Neuronal stem cell (in vitro differentiated cells): ENCODE data around the gene PXN.

Experiments
- DNase-seq: peaks from one replicate; pipeline ENCODE4 v3.0.0-alpha.2; 2013; ENCODE audit warnings: low spot score
- H2AFZ ChIP-seq: one replicate; pipeline ENCODE4 v1.6.1; 2013; ENCODE audit warnings: mild to moderate bottlenecking, low read length, inconsistent platforms
- H2AK5ac ChIP-seq: 2 replicates; pipeline ENCODE4 v1.6.1; 2013; ENCODE audit warnings: low read depth, mild to moderate bottlenecking, inconsistent platforms, low read length, moderate library complexity, mixed read lengths
- H2BK120ac ChIP-seq: 2 replicates; pipeline ENCODE4 v1.6.1; 2013; ENCODE audit warnings: low read depth, mild to moderate bottlenecking, inconsistent platforms, low read length, moderate library complexity, mixed read lengths
- H2BK12ac ChIP-seq: one replicate; pipeline ENCODE4 v1.6.1; 2013; ENCODE audit warnings: low read length, inconsistent platforms
- H2BK15ac ChIP-seq: 2 replicates; pipeline ENCODE4 v1.6.1; 2013; ENCODE audit warnings: mild to moderate bottlenecking, low read length, inconsistent platforms, mixed read lengths
- H2BK5ac ChIP-seq: one replicate; pipeline ENCODE4 v1.6.1; 2013; ENCODE audit warnings: inconsistent platforms, mild to moderate bottlenecking, low read length, moderate library complexity
- H3K14ac ChIP-seq: one replicate; pipeline ENCODE4 v1.6.1; 2013; ENCODE audit warnings: low read length, inconsistent platforms
- H3K18ac ChIP-seq: 2 replicates; pipeline ENCODE4 v1.6.1; 2013; ENCODE audit warnings: low read length, inconsistent platforms
- H3K23ac ChIP-seq: 2 replicates; pipeline ENCODE4 v1.6.1; 2013; ENCODE audit warnings: low read depth, mild to moderate bottlenecking, mixed read lengths, low read length, inconsistent platforms; ENCODE audit not compliant: poor library complexity
- H3K27ac ChIP-seq: replicated peaks from 3 replicates; pipeline ENCODE4 v1.5.1; 2013; ENCODE audit warnings: low read length, inconsistent platforms
- H3K27me3 ChIP-seq, 3 experiments: 2 replicates each; pipeline ENCODE4 v1.6.1; 2013; ENCODE audit warnings: low read length in 3 of 3, mild to moderate bottlenecking in 2 of 3, inconsistent platforms in 1 of 3, low read depth in 1 of 3, mixed read lengths in 1 of 3, moderate library complexity in 1 of 3; ENCODE audit not compliant: control insufficient read depth in 3 of 3, insufficient read depth in 3 of 3
- H3K36me3 ChIP-seq, 2 donors: replicated peaks in 1 of 2; 2 replicates each; pipeline ENCODE4 v1.6.1; 2013; ENCODE audit warnings: low read length in 2 of 2; ENCODE audit not compliant: control insufficient read depth in 2 of 2, insufficient read depth in 2 of 2
- H3K4ac ChIP-seq: 2 replicates; pipeline ENCODE4 v1.6.1; 2013; ENCODE audit warnings: inconsistent platforms, mild to moderate bottlenecking, low read length, moderate library complexity
- H3K4me1 ChIP-seq, 2 donors: 1 replicate in 1 of 2; 2 replicates in 1 of 2; pipeline ENCODE4 v1.6.1; 2013; ENCODE audit warnings: low read length in 2 of 2, low read depth in 1 of 2; ENCODE audit not compliant: control insufficient read depth in 2 of 2, insufficient read depth in 1 of 2
- H3K4me2 ChIP-seq: one replicate; pipeline ENCODE4 v1.6.1; 2013; ENCODE audit warnings: mild to moderate bottlenecking, low read length, inconsistent platforms; ENCODE audit not compliant: insufficient read depth, poor library complexity, severe bottlenecking
- H3K4me3 ChIP-seq, 2 donors: 2 replicates each; pipeline ENCODE4 v1.5.1; 2013; ENCODE audit warnings: low read length in 2 of 2, mild to moderate bottlenecking in 2 of 2, inconsistent platforms in 1 of 2, moderate library complexity in 1 of 2
- H3K79me1 ChIP-seq: one replicate; pipeline ENCODE4 v1.6.1; 2013; ENCODE audit warnings: low read depth, mild to moderate bottlenecking, inconsistent platforms, low read length, moderate library complexity
- H3K9ac ChIP-seq: one replicate; pipeline ENCODE4 v1.6.1; 2013; ENCODE audit warnings: mild to moderate bottlenecking, low read depth, low read length, inconsistent platforms; ENCODE audit not compliant: poor library complexity
- H3K9me3 ChIP-seq, 2 donors: replicated peaks in 1 of 2; 2 replicates each; pipeline versions ENCODE3 to v1.6.1; 2013; ENCODE audit warnings: low read length in 2 of 2, mild to moderate bottlenecking in 2 of 2, inconsistent platforms in 1 of 2, low read depth in 1 of 2, mixed read lengths in 1 of 2, moderate library complexity in 1 of 2; ENCODE audit not compliant: control insufficient read depth in 2 of 2, insufficient read depth in 1 of 2
- H4K8ac ChIP-seq: one replicate; pipeline ENCODE4 v1.6.1; 2013; ENCODE audit warnings: low read depth, mild to moderate bottlenecking, inconsistent platforms, low read length, moderate library complexity
- H4K91ac ChIP-seq: one replicate; pipeline ENCODE4 v1.6.1; 2013; ENCODE audit warnings: low read length, low read depth, mild to moderate bottlenecking, inconsistent platforms; ENCODE audit not compliant: poor library complexity
- WGBS, 2 donors: extraction: QIAGEN DNeasy Blood & Tissue Kit; methylation state at CpG; one replicate each; pipeline ENCODE4 v1.1.7; 2013; ENCODE audit warnings: missing lambda C conversion rate in 2 of 2, mixed read lengths in 1 of 2; ENCODE audit not compliant: insufficient read length in 2 of 2, insufficient replicate concordance in 1 of 2; ENCODE audit errors: extremely low coverage in 2 of 2; 5-methylcytosine and 5-hydroxymethylcytosine counted together

PXN gene

GRCh38 chr12:120186654-120187053, 78.9 kb downstream of the PXN start:
- Histone ChIP-seq H3K4ac (no peak overlapping the region), H3K4me1 (no peaks in the 10 kb centered on the region), H2BK120ac (no peak overlapping the region), H3K4me2 (no peak overlapping the region), H3K4me3 (no peak overlapping the region), H4K91ac (no peak overlapping the region), H4K8ac (no peak overlapping the region), H2BK15ac (no peak overlapping the region), H3K79me1 (peaks cover 3% of the 10 kb centered on the region), H3K23ac (no peak overlapping the region), H3K9me3 (no peaks in the 10 kb centered on the region), H3K9ac (no peak overlapping the region), H3K14ac (no peak overlapping the region), H3K27me3 (no peaks in the 10 kb centered on the region), H3K27ac (no peak overlapping the region), H2AFZ (no peak overlapping the region), H3K36me3 (peaks cover 33 to 94% of the 10 kb centered on the region in 2 donors), H3K18ac (no peak overlapping the region), H2AK5ac (no peak overlapping the region), H2BK5ac (no peak overlapping the region), H2BK12ac (no peak overlapping the region)
- no peak for DNase-seq
- no CpG with 5 or more reads among the region's 4 CpGs for WGBS, 2 donors

GRCh38 chr12:120183211-120183631, 82.3 kb downstream of the PXN start:
- H3K4me3 ChIP-seq, result peak overlapping the region in 1 of 2 donors; percentile 9
- no peak overlapping the region for H2BK12ac ChIP-seq
- peaks cover 3% of the 10 kb centered on the region for H3K79me1 ChIP-seq
- no peak overlapping the region for H3K18ac ChIP-seq
- no peak overlapping the region for H2BK15ac ChIP-seq
- no peak overlapping the region for H4K91ac ChIP-seq
- no peak overlapping the region for H4K8ac ChIP-seq
- no peaks in the 10 kb centered on the region for H3K9me3 ChIP-seq
- H3K23ac ChIP-seq, result no peak overlapping the region
- no peaks in the 10 kb centered on the region for H3K27me3 ChIP-seq
- H3K36me3 ChIP-seq, result peaks cover 36 to 92% of the 10 kb centered on the region in 2 donors
- H2BK120ac ChIP-seq, result no peak overlapping the region
- H2AK5ac ChIP-seq, result no peak overlapping the region
- H3K14ac ChIP-seq, result no peak overlapping the region
- no peak overlapping the region for H3K27ac ChIP-seq
- DNase-seq, result no peak
- no peak overlapping the region for H3K9ac ChIP-seq
- H3K4me1 ChIP-seq, result no peaks in the 10 kb centered on the region
- no CpG with 5 or more reads among the region's 5 CpGs for WGBS, 2 donors
- no peak overlapping the region for H3K4me2 ChIP-seq
- no peak overlapping the region for H2AFZ ChIP-seq
- no peak overlapping the region for H3K4ac ChIP-seq
- H2BK5ac ChIP-seq, result no peak overlapping the region

- Histone ChIP-seq H3K4me1 (no peaks in the 10 kb centered on the region), H3K4ac (no peak overlapping the region), H3K27me3 (no peaks in the 10 kb centered on the region), H4K91ac (no peak overlapping the region), H3K79me1 (peaks cover 3% of the 10 kb centered on the region), H3K9me3 (no peaks in the 10 kb centered on the region), H3K14ac (no peak overlapping the region), H2BK5ac (no peak overlapping the region), H2AFZ (no peak overlapping the region), H2AK5ac (no peak overlapping the region), H3K9ac (no peak overlapping the region), H2BK120ac (no peak overlapping the region), H3K4me2 (no peak overlapping the region), H3K27ac (no peak overlapping the region), H4K8ac (no peak overlapping the region), H3K36me3 (peaks cover 46 to 94% of the 10 kb centered on the region in 2 donors), H3K18ac (no peak overlapping the region), H2BK12ac (no peak overlapping the region), H3K23ac (no peak overlapping the region), H3K4me3 (no peak overlapping the region), H2BK15ac (no peak overlapping the region)
- no peak for DNase-seq
- no CpG with 5 or more reads among the region's 8 CpGs for WGBS, 2 donors
Measured at GRCh38 chr12:120181991-120182631, 83.4 kb downstream of the PXN start.

- H3K23ac ChIP-seq, result no peak overlapping the region
- no peak overlapping the region for H3K4me2 ChIP-seq
- H2BK5ac ChIP-seq, result no peak overlapping the region
- no peak overlapping the region for H3K4ac ChIP-seq
- no CpG with 5 or more reads among the region's 7 CpGs for WGBS, 2 donors
- H3K27ac ChIP-seq, result no peak overlapping the region
- no peak overlapping the region for H2AK5ac ChIP-seq
- no peak overlapping the region for H2AFZ ChIP-seq
- H3K14ac ChIP-seq, result no peak overlapping the region
- peaks cover 3% of the 10 kb centered on the region for H3K79me1 ChIP-seq
- H3K9ac ChIP-seq, result no peak overlapping the region
- no peak overlapping the region for H2BK15ac ChIP-seq
- peaks cover 50 to 95% of the 10 kb centered on the region in 2 donors for H3K36me3 ChIP-seq
- H3K9me3 ChIP-seq, result no peaks in the 10 kb centered on the region
- no peak overlapping the region for H2BK120ac ChIP-seq
- H2BK12ac ChIP-seq, result no peak overlapping the region
- no peak overlapping the region for H3K4me3 ChIP-seq
- no peak overlapping the region for H4K8ac ChIP-seq
- H4K91ac ChIP-seq, result no peak overlapping the region
- H3K27me3 ChIP-seq, result no peaks in the 10 kb centered on the region
- no peak overlapping the region for H3K18ac ChIP-seq
- H3K4me1 ChIP-seq, result no peaks in the 10 kb centered on the region
- no peak for DNase-seq
Measured at GRCh38 chr12:120180975-120181374, 84.6 kb downstream of the PXN start.
